GM12865 (cell line): Measurements from ENCODE around the gene SPNS1.
A peak's percentile ranks its signal among the peaks of the same experiment; 100 is the strongest.

Experiments
- DNase-seq: peaks from one replicate; pipeline ENCODE4 v3.0.0; 2010; ENCODE audit warnings: low read depth
- H3K4me3 ChIP-seq: 2 replicates; pipeline ENCODE4 v1.5.1; 2011; ENCODE audit warnings: mild to moderate bottlenecking, low read depth, low read length, control low read depth
- TF ChIP-seq, protein P1 (sequence below): IDR thresholded peaks from 2 replicates; pipeline ENCODE4 v1.5.1; 2011; ENCODE audit warnings: low read length, control low read depth, low read depth, inconsistent platforms; ENCODE audit not compliant: insufficient read depth; ENCODE audit errors: missing control alignments

Gene SPNS1

DNA sequence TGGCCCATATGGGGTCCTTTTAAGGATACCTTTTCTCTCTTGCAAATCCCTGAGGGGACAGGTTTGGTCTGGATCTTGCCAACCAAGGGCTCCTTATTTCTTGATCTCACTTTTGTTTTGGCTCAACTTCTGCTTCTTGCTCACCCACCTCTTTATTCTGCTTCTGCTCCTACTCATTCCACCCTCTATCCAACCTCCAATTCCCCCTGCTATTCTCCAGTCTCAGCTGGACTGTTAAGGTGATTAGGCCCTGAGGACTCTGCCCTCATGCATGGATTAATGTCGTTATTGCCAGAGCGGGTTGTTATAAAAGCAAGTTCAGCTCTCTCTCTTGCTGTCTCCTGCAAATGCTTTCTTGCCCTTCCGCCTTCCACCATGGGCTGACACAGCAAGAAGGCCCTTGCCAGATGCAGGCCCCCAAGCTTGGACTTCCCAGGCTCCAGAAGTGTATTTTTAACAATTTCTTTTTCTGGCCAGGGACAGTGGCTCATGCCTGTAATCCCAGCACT lies 40.0 kb downstream of the SPNS1 start:
- H3K4me3 ChIP-seq, result no peak overlapping the region

DNA sequence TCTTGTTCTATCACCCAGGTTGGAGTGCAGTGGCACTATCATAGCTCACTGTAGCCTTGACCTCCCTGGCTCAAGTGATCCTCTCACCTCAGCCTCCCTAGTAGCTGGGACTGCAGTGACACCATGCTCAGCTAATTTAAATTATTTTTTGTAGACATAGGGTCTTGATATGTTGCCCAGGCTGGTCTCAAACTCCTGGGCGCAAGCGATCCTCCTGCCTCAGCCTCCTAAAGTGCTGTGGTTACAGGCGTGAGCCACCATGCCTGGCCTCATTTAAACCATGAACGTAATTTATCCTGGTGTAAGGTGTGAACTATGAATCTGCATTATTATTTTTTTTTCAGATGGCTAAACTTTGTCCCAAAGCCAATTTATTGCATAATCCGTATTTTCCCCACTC lies 47.6 kb downstream of the SPNS1 start:
- TF ChIP-seq, protein P1, sequence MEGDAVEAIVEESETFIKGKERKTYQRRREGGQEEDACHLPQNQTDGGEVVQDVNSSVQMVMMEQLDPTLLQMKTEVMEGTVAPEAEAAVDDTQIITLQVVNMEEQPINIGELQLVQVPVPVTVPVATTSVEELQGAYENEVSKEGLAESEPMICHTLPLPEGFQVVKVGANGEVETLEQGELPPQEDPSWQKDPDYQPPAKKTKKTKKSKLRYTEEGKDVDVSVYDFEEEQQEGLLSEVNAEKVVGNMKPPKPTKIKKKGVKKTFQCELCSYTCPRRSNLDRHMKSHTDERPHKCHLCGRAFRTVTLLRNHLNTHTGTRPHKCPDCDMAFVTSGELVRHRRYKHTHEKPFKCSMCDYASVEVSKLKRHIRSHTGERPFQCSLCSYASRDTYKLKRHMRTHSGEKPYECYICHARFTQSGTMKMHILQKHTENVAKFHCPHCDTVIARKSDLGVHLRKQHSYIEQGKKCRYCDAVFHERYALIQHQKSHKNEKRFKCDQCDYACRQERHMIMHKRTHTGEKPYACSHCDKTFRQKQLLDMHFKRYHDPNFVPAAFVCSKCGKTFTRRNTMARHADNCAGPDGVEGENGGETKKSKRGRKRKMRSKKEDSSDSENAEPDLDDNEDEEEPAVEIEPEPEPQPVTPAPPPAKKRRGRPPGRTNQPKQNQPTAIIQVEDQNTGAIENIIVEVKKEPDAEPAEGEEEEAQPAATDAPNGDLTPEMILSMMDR, result no peak
- no peak overlapping the region for H3K4me3 ChIP-seq
- no peak for DNase-seq

More for the DNA sequence above, 40.0 kb downstream of the SPNS1 start:
- TF ChIP-seq, protein P1, result no peak
- DNase-seq, result peak; percentile 13

GRCh38 chr16:29023279-29024277 lies 49.0 kb downstream of the SPNS1 start:
- DNase-seq, result no peak
- TF ChIP-seq, protein P1, result no peak
- H3K4me3 ChIP-seq, result no peak overlapping the region

GRCh38 chr16:29024278-29024677 lies 49.7 kb downstream of the SPNS1 start:
- no peak overlapping the region for H3K4me3 ChIP-seq
- DNase-seq, result no peak
- TF ChIP-seq, protein P1, result no peak

DNA sequence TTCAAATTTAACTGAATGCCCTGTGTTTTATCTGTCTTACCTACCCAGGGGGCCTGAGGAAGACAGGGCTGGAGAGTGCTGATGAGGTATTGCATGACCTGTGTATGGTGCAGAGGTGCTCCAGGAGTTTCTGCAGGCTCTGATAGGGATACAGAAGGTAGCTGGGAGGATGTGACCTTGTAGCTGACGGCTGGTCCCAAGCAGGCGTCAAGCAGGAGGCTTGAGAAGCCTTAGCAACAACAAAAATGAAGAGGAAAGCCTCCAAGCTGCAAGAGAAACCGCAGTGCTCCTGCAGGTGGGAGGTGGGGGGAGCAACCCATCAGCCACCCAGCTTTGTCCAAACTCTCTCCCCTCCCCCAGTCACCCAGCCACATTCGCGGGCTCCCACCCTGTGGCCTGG lies 50.6 kb downstream of the SPNS1 start:
- TF ChIP-seq, protein P1, result no peak
- H3K4me3 ChIP-seq, result no peak overlapping the region
- no peak for DNase-seq

DNA sequence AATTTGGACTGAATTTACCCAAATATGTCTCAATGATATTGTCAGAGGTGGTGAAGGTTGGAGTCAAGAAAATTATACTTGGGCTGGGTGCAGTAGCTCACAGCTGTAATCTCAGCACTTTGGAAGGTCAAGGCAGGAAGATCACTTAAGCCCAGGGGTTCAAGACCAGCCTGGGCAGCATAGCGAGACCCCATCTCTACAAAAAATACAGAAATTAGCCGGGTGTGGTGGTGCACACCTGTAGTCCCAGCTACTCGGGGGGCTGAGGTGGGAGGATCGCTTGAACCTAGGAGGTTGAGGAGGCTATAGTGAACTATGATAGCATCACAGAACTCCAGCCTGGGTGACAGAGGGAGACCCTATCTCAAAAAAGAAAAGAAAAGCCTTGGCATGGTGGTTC lies 51.2 kb downstream of the SPNS1 start:
- H3K4me3 ChIP-seq, result no peak overlapping the region
- no peak for DNase-seq
- TF ChIP-seq, protein P1, result no peak
